GM19099 (cell line): ENCODE results near the gene MARCHF6.

Source experiments
- POLR2A ChIP-seq: IDR thresholded peaks from 3 replicates; pipeline ENCODE4 v1.6.1; 2011; ENCODE audit warnings: low read depth; ENCODE audit not compliant: insufficient read length; ENCODE audit errors: extremely low read depth

Gene MARCHF6

DNA sequence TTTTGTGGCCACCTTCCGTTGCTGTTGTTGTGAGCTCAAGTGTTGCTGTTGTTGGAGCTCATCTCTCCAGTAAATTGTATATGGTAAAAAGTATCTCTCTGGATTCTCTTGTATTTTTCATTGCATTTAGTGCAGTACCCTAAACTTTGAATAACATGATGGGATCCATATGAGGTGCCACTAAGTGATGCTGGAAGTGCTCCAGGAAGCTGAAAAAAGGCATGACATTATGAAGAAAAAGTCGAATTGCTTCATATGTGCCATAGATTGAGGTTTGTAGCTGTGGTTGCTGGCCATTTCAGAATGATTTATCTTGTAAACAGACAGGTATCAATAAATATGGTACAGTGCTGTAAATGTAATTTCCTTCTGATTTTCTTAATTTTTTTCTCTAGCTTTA lies 5.5 kb downstream of the MARCHF6 start:
- no peak for TF ChIP-seq POLR2A

DNA sequence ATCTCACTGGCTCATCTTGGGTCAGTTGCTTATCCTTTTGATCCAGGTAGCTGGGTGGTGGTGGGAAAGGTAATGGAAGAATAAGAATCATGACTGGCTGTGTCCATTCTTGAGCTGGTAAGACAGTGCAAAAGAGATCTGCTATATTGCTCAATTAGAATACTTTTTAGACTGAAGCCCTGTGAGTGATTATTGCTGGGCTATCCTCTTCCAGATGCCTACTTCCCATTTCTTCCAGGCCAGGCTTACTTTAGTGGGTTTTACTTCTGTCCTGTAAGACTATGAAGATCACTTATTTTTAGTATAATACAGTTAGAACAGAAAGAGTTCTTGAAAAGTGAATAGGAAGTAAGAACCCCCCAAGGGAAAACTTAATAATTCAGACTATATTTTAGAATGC lies 7.2 kb downstream of the MARCHF6 start:
- TF ChIP-seq POLR2A, result no peak

DNA sequence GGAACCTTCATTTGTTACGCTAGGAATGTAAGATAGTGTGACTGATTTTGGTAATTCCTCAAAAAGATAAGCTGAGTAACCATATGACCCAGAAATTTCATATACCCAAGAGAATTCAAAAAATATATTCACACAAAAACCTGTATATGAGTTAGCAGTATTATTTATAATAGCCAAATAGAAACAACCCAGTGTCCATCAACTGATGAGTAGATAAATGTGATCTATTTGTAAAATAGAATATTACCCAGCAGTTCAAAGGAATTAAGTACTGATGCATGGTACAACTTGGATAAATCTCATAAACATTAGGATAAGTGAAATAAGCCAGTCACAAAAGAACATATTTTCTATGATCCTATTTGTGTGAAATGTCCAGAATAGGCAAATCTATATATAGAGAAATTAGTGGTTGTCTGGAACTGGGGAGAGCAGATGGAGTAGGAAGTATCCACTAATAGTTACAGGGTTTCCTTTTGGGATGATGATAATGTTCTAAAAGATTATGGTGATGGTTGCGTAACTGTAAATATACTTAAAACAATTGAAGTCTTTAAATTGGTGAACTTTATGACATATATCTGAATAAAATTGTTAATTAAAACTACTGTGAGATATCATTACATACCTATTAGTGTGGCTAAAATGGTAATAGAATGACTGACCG lies 10.2 kb downstream of the MARCHF6 start:
- TF ChIP-seq POLR2A, result no peak

DNA sequence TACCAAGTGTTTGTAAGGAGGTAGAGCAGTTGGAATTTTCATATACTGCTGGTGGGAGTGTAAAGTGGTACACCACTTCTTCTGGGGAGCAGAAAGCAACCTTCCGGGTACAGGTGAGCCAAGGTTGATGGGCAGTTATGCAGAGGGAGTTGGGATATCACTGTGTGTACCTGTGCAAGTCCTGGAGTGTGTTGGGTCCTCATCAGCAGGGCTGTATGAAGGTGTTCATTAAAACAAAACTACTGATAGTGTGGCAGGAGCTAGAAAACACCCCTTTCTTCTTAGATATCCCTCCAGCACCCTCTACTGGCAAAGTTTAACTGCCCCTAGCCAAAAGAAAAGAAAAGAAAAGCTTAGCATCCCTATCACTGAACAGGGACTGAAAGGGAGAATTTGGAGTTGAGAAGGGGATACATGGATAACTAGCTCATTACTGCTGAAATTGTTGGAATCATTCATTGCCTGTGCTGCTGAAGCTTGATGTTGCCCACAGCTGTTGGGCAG lies 10.7 kb downstream of the MARCHF6 start:
- no peak for TF ChIP-seq POLR2A

DNA sequence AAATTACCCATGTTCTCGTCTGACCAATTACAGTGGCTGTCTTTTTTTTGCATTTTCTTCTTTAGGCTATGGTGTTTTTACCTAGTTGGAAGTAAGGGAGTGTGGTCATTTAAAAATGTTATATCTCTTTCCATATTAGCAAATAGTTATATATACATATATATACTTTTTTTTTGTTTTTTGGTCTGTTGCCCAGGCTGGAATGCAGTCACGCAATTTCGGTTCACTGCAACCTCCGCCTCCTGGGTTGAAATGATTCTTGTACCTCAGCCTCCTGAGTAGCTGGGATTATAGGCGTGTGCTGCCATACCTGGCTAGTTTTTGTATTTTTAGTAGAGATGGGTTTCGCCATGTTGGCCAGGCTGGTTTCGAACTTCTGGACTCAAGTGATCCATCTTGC lies 12.3 kb downstream of the MARCHF6 start:
- TF ChIP-seq POLR2A, result no peak

DNA sequence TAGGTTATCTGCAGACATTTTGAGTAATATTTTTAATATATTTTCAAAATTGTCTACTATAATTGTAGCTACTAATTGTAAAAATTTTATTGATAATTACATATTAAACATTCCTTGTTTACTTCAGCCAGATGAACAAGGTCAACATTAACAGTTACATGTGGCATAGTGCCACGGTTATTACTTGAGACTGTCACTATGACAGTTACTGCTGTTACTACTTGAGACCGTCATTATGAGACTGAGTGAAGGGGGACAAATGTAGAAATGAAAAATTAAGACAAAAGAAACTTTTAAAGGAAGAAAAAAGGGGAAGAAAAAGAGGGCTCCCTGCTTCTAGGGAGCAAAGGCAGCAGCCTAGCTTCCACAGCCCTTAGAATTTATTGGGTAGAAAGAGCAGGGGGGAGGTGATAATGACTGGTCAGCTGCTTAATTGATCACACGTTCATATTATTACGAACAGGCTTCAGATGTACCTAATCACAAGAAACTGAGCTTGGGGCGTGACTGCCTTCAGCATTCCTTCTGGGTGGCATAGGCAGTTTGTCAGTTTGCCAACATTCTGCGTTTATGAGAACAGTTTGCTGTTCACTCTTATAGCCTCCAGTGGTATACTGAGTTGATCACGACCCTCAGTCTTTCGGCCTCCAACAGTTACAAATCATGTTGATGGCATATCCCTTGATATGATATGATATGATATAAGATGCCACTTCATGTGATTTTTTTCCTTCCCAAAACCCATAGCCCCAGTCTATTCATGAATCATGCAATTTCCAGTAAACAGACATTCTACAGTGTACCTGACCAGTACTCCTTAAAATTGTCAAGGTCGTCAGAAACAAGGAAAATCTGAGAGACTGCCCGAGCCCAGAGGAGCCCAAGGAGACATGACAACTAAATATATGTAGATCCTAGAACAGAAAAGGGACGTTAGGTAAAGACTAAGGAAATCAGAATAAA lies 13.1 kb downstream of the MARCHF6 start:
- TF ChIP-seq POLR2A, result no peak

DNA sequence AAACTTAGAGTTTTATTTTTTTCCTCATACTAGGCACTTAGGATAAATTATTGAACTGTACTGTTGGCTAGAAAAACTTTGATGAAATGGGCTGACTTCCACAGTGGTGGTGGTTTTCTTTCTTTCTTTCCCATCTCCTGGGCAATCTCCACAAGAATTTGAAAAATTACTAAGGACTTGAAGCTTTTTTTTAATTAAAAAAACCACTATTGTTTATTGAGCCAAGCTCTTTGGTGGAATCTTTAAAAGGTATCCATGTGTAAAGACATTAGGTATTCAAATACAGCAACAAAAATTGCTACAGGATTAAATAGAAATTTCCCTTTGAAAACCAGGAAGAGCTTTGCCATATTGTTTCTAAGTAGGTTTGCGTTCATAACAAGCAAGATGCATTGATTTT lies 14.1 kb downstream of the MARCHF6 start:
- TF ChIP-seq POLR2A, result no peak

DNA sequence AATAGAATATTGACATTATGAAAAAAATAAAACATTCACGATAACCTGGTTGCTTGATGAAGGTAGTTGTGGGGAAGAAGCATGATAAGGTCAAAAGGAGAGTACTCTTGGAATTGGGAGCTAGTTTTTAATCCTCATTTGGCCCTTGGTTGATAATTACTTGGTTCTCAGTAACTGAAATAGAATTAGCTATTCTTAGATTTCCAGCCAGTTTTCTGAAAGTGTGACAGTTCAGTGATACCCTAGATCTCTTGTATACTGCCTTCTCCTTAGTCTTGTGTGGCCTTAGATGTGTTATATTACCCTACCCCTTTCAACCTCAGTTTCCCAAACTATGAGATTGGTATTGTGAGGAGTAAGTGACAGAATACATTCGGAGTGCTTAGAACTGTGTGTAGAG lies 17.4 kb downstream of the MARCHF6 start:
- no peak for TF ChIP-seq POLR2A

DNA sequence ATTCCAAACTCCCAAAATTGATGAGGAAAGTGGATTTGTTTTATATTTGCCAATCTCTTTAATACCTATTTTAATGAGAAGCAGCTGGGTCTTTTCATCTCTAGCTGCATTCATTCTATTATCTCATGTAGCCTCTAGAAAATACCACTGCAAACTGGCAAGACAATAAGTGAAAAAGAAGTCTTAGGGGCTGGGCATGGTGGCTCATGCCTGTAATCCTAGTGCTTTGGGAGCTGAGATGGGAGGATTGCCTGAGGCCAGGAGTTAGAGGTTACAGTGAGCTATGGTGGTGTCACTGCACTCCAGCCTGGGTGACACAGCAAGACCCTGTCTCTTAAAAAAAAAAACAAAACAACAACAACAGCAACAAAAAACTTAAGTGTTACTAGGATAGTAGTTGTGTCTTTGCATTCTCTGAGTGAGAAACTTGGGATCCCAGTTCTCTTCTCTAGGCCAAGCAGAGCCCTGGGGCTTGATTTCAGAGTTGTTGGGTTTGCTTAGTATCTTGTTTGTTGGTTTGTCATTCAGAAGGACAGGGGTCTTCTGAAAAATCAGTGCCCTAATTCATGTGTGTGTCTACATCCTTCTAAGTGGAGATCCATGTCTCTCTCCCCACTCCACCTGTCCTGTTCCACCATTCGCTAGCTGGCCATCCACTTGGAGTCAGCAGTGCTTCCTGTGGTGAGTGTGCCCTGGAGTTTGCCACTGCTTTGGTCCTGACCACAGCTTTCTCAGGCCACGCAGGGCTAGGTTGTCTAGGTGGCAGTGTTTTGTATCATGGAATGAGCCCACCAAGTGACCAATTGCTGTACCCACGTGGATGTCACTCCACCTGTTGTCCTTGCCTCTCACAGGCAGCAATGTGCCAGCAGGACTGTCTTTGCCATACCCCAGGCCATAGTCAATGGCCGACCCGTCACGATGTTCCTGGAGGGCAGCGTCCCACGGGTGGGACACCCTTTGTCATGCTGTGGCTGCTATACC lies 19.5 kb downstream of the MARCHF6 start:
- no peak for TF ChIP-seq POLR2A

DNA sequence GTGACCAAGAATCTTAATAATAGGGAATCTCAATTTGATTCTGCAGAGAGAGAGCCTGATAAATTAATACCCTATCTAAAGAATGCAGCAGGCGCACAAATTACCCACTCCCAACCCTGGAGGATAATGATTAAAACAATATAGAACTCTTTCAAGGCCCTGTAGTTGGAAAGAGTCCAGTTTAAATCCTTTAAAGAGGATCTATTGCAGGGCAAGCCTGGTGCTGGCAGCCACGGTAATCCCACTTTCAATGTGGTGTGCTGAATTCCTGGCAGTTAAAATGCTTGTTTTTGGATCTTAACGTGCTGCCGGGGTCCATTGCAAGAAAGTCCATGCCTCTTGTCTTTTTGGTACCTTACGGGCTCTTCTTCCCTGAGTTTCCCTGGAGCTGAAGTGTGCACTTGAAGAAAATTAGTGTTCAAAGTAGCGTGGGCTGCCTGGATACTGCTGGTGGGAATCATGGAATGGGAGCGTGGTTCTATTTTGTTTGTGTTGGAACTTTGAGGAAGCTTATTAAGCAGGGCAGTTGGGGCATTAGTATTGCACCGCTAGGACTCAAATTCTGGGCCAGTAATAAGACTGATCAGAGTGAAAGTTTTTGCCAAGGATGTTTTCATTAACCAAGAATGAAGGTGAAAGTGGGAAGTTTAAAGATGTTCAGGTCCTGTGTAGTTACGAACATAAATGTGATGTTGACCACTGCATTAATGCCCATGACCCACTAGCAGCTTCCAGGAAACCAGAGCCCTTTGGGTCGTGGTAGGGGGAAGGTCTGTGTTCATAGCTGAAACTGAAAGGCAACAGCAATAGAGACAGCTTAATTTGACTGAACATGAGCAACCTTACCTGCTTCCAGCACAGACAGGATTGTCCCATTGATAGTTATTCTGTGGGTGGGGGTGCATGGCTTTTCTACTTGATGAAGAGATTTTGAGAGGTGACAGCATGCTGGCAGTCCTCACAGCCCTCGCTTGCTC lies 20.8 kb downstream of the MARCHF6 start:
- no peak for TF ChIP-seq POLR2A

DNA sequence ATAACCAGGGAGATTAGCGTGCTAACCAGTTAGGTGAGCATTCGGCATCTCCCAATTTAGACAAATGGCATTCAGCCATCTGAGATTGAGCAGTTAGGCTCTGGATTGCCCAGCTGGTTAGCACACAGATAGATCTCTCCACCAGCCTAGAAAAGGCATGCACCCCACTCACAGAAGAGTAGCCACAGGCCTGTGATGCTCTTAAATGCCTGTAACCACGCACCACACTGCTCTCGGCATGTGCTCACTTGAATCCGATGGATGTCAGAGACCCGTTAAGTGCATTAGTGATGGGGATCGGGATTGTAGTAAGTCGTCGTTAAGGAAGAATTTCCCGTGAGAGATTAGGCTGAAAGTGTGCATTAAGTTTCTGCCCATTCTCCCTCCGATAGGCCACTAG lies 23.0 kb downstream of the MARCHF6 start:
- no peak for TF ChIP-seq POLR2A

DNA sequence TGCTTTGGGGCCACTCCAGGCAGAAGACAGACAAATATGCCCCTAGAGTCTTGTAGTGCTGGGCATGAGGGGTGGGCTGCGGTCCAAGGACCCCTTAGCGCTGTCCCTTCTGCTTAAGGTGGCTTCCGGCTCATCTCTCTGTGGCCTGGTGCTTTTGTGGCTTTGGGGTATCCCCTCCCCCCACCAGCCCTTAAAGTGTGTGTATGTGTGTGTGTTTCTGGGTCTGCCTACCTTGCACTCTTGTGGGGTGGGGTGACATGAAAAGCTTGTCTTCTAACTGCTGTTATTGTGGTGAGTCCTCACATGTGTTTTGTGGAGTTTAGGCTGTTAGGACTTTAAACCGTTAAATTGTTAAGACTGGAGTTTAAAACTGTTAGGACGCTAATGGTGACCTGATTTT lies 23.6 kb downstream of the MARCHF6 start:
- TF ChIP-seq POLR2A, result no peak

DNA sequence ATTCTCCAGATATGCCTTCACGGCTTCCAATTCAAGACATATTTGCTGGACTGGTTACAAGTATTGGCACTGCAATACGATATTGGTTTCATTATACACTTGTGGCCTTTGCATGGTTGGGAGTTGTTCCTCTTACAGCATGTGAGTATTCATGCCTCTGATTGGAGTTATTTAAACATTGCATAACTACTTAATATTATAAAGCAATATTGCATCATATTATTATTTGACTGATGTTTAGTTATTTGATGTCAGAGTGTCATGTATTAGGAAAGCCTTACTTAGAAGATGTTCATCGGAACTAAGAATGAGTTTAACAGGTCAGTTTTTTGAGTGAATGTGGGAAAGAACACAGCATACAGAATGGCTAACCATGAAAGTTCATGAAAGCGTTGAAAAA lies 28.3 kb downstream of the MARCHF6 start:
- no peak for TF ChIP-seq POLR2A

DNA sequence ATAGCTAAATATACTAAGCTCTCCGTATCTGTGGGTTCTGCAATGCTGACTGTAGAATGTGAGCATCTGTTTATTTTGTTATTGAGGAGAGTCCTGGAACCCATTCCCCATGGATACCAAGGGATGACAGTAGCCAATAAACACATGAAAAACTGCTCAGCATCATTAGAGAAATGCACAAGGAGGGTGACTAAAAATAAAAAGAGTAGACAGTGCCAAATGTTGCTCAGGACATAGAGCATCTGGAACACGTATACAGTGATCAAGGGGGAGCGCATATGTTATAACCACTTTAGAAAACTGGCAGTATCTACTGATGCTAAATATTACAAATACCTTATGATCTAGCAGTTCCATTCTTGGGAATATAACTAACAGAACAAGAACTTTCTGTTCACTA lies 31.0 kb downstream of the MARCHF6 start:
- no peak for TF ChIP-seq POLR2A
